Smooth muscle cell (in vitro differentiated cells): ENCODE measurements around the gene USP15. TPM values are rescaled to one million over a fixed set of nuclear protein-coding genes. Genes with fewer than 3 reads are reported as not detected.

Experiments
- DNase-seq: peaks from one replicate; lab custom pipeline; 2025; ENCODE audit not compliant: unreplicated experiment; lab: John Stamatoyannopoulos, UW
- H2AFZ ChIP-seq: fragments of 200-600 bp; sonication (generic); 2 replicates; pipeline ENCODE4 v1.6.0; 2016; ENCODE audit warnings: antibody characterized with exemption, low read depth, mild to moderate bottlenecking
- H3F3A ChIP-seq: fragments of 200-600 bp; sonication (generic); 2 replicates; pipeline ENCODE4 v1.6.0; 2017; ENCODE audit warnings: antibody characterized with exemption, low read depth
- H3K27ac ChIP-seq: fragments of 200-600 bp; sonication (generic); 2 replicates; pipeline ENCODE4 v1.5.1; 2016; ENCODE audit warnings: low read depth, mild to moderate bottlenecking
- H3K27me3 ChIP-seq: fragments of 200-600 bp; sonication (generic); 2 replicates; pipeline ENCODE4 v1.6.1; 2016; ENCODE audit warnings: low read depth, mild to moderate bottlenecking
- H3K36me3 ChIP-seq: fragments of 200-600 bp; sonication (generic); 2 replicates; pipeline ENCODE4 v1.5.1; 2016; ENCODE audit warnings: low read depth
- H3K4me1 ChIP-seq: fragments of 200-600 bp; sonication (generic); 2 replicates; pipeline ENCODE4 v1.5.1; 2016; ENCODE audit warnings: low read depth
- H3K4me2 ChIP-seq: fragments of 200-600 bp; sonication (generic); 2 replicates; pipeline ENCODE4 v1.6.0; 2016; ENCODE audit warnings: mild to moderate bottlenecking
- H3K4me3 ChIP-seq: fragments of 200-600 bp; sonication (generic); 2 replicates; pipeline ENCODE4 v1.5.1; 2016; ENCODE audit warnings: mild to moderate bottlenecking
- H3K79me2 ChIP-seq: fragments of 200-600 bp; sonication (generic); 2 replicates; pipeline ENCODE4 v1.6.0; 2016; ENCODE audit warnings: low read depth, mild to moderate bottlenecking
- H3K9ac ChIP-seq: fragments of 200-600 bp; sonication (generic); 2 replicates; pipeline ENCODE4 v1.6.0; 2016; ENCODE audit warnings: low read depth
- H3K9me3 ChIP-seq: fragments of 200-600 bp; sonication (generic); replicated peaks from 2 replicates; pipeline ENCODE4 v1.5.1; 2016; ENCODE audit warnings: low read depth
- H4K20me1 ChIP-seq: fragments of 200-600 bp; sonication (generic); 2 replicates; pipeline ENCODE4 v1.6.0; 2016; ENCODE audit warnings: low read depth
- WGBS: methylation state at CpG from one replicate; pipeline ENCODE4 v1.1.7; 2016; ENCODE audit warnings: low lambda C conversion rate; 5-methylcytosine and 5-hydroxymethylcytosine counted together
- polyA plus RNA-seq: library from polyadenylated mRNA; unstranded; fragments of >200 nt; fragmentation: Nextera tagmentation; extraction: Ambion mirVana; gene quantifications from 2 replicates; pipeline ENCODE4 v1.2.1, GENCODE V29; 2016
- total RNA-seq: library from RNA; depleted of rRNA; stranded (reverse); fragments of >200 nt; gene quantifications from 2 replicates; pipeline ENCODE4 v1.2.3, GENCODE V29; 2014
- TF ChIP-seq, protein P1 (sequence below): fragments of 200-600 bp; sonication (generic); IDR thresholded peaks from 2 replicates; pipeline ENCODE4 v1.5.1; 2017; ENCODE audit warnings: borderline replicate concordance, mild to moderate bottlenecking, antibody characterized with exemption; ENCODE audit not compliant: insufficient read depth, poor library complexity, severe bottlenecking

Gene USP15
- total and polyA plus RNA-seq, 2 experiments from 2014 or later = 28.7 to 53.5 TPM

DNA sequence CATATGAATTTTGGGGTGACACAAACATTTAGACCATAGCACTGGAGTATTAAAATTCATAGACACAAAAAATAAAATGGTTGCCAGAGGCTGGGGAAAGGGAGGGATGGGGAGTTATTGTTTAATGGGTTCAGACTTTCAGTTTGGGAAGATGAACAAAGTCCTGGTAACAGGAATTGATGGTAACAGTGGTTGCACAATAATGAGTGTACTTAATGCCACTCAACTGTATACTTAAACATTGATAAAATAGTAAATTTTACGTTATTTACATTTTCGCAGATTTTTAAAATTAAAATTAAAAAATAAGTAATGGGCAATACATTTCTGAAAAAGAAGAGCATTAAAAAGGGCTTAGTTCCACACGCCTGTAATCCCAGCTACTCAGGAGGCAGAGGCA, 35.6 kb upstream of the USP15 start:
- TF ChIP-seq, protein P1, sequence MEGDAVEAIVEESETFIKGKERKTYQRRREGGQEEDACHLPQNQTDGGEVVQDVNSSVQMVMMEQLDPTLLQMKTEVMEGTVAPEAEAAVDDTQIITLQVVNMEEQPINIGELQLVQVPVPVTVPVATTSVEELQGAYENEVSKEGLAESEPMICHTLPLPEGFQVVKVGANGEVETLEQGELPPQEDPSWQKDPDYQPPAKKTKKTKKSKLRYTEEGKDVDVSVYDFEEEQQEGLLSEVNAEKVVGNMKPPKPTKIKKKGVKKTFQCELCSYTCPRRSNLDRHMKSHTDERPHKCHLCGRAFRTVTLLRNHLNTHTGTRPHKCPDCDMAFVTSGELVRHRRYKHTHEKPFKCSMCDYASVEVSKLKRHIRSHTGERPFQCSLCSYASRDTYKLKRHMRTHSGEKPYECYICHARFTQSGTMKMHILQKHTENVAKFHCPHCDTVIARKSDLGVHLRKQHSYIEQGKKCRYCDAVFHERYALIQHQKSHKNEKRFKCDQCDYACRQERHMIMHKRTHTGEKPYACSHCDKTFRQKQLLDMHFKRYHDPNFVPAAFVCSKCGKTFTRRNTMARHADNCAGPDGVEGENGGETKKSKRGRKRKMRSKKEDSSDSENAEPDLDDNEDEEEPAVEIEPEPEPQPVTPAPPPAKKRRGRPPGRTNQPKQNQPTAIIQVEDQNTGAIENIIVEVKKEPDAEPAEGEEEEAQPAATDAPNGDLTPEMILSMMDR = no peak
- no peaks in the 10 kb centered on the region for H3K9me3 ChIP-seq
- no peaks in the 10 kb centered on the region for H3K36me3 ChIP-seq
- WGBS = 89% methylated on average over 3 of the region's 3 CpGs
- H3K27me3 ChIP-seq = no peaks in the 10 kb centered on the region
- H3K4me1 ChIP-seq = no peaks in the 10 kb centered on the region
- no peak overlapping the region for H3K4me2 ChIP-seq
- H3K9ac ChIP-seq = no peak overlapping the region
- H2AFZ ChIP-seq = no peak overlapping the region
- no peaks in the 10 kb centered on the region for H4K20me1 ChIP-seq
- no peak overlapping the region for H3K4me3 ChIP-seq
- no peaks in the 10 kb centered on the region for H3F3A ChIP-seq
- H3K79me2 ChIP-seq = no peaks in the 10 kb centered on the region
- H3K27ac ChIP-seq = no peak overlapping the region
- DNase-seq = no peak

DNA sequence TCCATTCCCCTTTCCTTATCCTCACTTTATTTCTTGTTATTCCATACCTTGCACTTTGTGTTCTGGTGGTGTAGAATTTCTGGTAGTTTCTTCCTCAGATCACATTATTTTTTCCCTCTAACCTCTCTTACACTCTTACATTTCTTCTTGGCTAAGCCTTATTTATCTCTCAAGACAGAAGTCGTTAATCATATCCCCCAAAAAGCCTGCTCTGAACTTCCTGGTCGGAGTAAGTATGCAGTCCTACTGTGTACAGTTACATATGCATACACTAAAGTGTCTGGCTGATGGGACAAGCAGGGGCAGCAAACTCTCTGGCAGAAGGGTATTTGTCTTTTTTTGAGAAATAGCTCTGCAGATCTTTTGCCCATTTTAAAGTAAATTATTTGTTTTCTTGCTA, 33.1 kb upstream of the USP15 start:
- Histone ChIP-seq H3K9me3 (no peaks in the 10 kb centered on the region), H4K20me1 (no peaks in the 10 kb centered on the region), H3K27me3 (no peaks in the 10 kb centered on the region), H3K4me1 (no peaks in the 10 kb centered on the region), H3K4me2 (no peak overlapping the region), H3K9ac (no peak overlapping the region), H3K4me3 (no peak overlapping the region), H2AFZ (no peak overlapping the region), H3K36me3 (no peaks in the 10 kb centered on the region), H3K27ac (no peak overlapping the region), H3F3A (no peaks in the 10 kb centered on the region), H3K79me2 (no peaks in the 10 kb centered on the region)
- 93% methylated on average over 2 of the region's 2 CpGs for WGBS
- TF ChIP-seq, protein P1 = no peak
- no peak for DNase-seq

- H3K4me1 ChIP-seq = no peaks in the 10 kb centered on the region
- H3K36me3 ChIP-seq = no peaks in the 10 kb centered on the region
- H3K27ac ChIP-seq = no peak overlapping the region
- no peaks in the 10 kb centered on the region for H4K20me1 ChIP-seq
- TF ChIP-seq, protein P1 = no peak
- no peaks in the 10 kb centered on the region for H3K79me2 ChIP-seq
- H2AFZ ChIP-seq = no peak overlapping the region
- no peak overlapping the region for H3K9ac ChIP-seq
- no peaks in the 10 kb centered on the region for H3K27me3 ChIP-seq
- no peak overlapping the region for H3K4me3 ChIP-seq
- 92% methylated on average over 2 of the region's 2 CpGs for WGBS
- DNase-seq = no peak
- H3K4me2 ChIP-seq = no peak overlapping the region
- no peaks in the 10 kb centered on the region for H3F3A ChIP-seq
- H3K9me3 ChIP-seq = no peaks in the 10 kb centered on the region
Measured at GRCh38 chr12:62230652-62231051, 29.6 kb upstream of the USP15 start.

- Histone ChIP-seq H3K9me3 (no peaks in the 10 kb centered on the region), H3F3A (no peaks in the 10 kb centered on the region), H3K36me3 (no peaks in the 10 kb centered on the region), H2AFZ (no peak overlapping the region), H3K4me3 (no peak overlapping the region), H3K27me3 (no peaks in the 10 kb centered on the region), H3K4me2 (no peak overlapping the region), H3K79me2 (no peaks in the 10 kb centered on the region), H4K20me1 (no peaks in the 10 kb centered on the region), H3K9ac (no peak overlapping the region), H3K4me1 (no peaks in the 10 kb centered on the region), H3K27ac (no peak overlapping the region)
- no peak for DNase-seq
- WGBS = 88% methylated on average over 3 of the region's 3 CpGs
- TF ChIP-seq, protein P1 = no peak
Measured at GRCh38 chr12:62232143-62232729, 28.0 kb upstream of the USP15 start.
